HG03354 (cell line): ENCODE measurements around the gene UNKL.
"Not testable (repeated sequence)": the region's sequence is repeated elsewhere in the genome, so short reads cannot be mapped to it uniquely, and the experiment has no call there.

ENCODE experiments used
- ATAC-seq: cut with Tn5 transposase; IDR thresholded peaks from one replicate; pipeline ENCODE4 v1.9.1; 2021; ENCODE audit warnings: mild to moderate bottlenecking; ENCODE audit not compliant: unreplicated experiment, poor library complexity, severe bottlenecking

The UNKL gene

DNA sequence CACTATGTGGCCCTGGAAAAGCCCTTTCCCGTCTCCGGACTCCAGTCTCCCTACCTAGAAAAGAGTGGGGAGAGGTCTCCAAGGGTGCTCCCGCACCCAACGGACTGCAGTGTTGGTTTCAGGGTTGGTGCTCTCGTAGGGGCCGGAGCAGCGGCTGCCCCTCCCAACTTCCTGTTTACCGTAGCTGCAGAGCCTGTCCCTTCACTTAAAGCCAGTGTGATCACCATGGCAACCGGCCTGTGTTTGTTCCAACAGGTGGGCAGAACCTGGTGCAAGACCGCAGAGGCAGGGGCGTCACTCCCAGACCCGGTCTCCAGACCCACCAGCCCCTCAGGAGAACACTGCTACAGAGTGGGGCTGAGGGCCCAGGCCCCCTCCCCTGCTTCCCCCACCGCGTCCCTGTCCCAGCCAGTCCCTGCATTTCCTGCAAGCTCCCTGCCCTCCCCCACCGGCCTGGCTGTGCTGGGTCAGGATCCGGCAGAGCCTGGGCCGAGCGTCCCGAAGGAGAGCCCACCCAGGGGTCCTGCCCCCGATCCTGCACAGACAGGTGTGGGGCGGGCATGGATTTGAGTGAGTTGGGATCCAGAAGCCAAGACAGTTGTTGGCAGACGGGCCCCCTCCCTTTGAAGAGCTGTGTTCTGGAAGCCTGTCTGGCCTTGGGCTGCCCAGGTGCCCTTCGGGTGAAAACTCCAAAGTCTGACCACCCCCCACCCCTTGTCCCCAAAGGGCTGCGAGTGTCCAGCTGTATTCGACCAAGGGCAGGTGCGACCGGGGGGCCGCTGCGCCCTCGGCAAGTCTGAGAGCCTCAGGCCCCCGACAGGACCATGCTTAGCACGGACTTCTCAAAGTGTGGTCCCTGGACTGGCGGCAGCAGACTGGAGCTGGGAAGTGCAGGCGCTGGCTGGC is 82.5 kb downstream of the UNKL start:
- ATAC-seq, result peak; percentile 68

DNA sequence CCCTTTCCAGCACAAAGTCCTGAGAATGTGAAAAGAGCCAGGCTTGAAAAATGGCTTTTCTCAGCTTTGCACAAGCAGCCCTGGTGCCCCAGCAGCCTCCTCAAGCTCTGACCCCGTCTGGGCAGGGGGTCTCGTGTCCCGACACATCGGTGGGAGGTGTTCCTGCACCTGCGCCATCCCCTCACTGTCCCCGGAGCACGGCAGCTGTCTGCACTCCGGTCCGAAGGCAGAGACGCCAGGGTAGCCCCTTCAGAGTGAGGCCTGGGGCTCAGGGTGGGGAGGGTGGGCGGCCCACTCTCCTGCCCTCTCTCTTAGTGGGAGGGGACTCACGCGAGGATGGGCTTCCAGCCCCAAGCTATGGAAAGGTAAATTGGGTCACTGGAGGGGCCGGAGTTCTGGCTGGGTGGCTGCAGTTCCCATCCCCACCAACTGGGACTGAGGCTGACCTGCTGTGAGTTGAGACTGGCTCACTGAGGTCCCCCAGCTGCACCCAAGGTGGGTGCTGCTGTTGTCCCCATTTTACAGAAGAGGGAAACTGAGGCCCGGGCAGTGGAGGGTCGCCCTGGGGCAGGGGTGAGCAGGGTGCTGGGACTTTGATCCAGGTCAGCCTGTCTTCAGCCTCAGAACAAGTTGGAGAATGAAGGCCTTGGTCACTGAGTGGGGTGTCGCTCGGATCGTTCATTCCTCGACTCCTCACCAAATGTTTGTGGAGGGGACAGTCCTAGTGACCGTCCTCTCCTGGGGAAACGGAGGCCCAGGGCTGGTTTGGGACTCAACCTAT is 83.4 kb downstream of the UNKL start:
- ATAC-seq, result no peak

DNA sequence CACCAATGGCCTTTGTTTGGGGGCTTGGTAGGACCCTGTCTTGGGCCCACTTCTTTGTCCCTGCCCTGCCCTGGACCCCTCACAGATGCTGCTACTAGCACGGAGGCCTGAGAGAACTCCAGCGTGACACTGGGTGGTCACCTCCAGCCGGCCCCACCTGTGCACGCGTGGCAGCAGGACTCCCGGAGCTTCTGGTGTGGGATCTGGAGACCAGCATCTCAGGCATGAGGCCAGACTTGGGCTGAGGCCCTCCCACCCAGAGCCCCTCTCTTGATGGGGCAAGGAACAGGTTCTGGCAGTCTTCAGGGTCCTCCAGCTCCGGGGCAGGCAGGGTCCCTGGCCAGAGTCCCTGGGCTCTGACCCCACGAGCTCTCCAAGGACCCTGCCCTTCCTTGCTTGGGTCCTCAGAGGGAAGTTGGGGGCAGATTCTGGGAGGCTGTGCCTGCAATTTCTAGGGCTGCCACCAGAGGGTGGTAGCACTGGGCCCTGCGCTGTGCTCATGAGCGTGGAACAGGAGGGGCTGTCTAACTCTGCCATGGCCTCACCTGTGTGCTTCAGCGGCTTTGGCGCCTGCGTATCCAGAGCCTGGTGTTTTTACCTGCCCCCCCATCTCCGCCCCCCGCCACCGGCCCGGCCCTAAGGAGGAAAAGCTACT is 84.1 kb downstream of the UNKL start:
- no peak for ATAC-seq

DNA sequence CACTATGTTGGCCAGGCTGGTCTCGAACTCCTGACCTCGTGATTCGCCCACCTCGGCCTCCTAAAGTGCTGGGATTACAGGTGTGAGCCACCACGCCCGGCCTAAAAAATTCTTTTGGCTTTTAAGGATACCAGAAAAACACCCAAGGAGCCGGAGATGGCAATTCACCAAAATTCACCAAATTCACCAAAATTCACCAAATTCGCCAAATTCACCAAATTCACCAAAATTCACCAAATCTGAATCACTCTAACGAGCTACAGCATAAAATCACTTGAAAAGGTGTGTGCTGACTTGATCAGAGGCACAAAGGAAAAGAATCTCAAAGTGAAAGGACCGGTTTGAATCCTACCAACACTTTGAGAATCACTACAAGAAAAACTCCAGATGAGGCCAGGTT is 85.5 kb downstream of the UNKL start:
- ATAC-seq, result not testable (repeated sequence)

DNA sequence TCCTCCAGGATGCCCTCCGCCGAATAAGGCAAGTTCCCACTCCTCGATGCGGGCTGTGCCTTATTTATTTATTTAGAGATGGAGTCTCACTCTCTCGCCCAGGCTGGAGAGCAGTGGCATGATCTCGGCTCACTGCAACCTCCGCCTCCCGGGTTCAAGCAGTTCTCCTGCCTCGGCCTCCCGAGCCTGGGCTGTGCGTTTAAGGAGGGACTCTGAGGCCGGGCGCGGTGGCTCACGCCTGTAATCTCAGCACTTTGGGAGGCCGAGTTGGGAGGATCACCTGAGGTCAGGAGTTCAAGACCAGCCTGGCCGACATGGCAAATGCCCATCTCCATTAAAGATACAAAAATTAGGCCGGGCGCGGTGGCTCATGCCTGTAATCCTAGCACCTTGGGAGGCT is 86.4 kb downstream of the UNKL start:
- ATAC-seq, result not testable (repeated sequence)

DNA sequence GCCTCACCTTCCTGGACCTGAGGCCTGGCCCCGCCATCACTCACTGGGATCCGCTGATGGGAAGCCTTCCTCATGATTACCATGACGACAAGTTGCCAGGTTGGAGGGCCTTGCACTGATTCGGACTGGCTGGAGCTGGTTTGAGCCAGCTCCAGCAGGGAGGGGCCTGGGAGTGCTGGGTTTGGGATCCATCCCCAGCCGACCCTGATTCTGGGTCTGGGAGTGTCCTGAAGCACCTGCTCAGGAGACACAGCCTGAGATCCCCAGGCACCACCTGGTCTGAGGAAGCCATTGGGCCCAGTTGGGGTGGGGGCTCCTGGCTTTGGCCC is 86.9 kb downstream of the UNKL start:
- ATAC-seq, result no peak

DNA sequence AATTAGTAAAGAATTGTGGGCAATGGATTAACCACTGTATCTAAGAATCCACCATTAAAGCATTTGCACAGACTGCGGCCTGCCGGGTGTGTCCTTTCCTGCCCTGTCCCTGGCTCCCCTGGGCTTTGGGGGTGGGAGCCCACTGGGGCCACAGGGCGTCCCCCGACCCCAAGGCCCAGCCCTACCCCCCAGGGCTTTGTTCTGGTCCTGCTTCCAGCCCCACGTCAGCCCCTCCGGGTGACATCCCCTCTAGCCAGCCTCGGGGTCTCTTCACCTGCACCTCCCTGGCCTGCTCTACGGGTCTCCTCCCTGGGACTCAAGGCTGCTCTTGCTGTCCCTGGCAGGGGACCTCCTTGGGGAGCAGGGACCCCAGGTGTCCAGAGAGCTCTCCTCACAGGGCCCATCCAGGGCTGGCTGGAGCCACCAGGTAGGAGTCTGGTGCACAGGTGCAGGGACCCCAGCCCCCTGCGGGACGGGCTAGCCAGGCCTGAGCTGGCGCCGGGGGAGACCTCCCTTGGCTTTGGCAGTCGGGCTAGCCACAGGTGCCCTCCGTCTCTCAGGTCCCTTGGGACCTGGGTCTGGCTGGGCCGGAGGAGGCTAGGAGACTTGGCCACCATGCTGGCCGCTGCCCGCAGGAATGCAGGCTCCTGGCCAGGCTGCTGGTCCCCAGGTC is 87.4 kb downstream of the UNKL start:
- no peak for ATAC-seq

DNA sequence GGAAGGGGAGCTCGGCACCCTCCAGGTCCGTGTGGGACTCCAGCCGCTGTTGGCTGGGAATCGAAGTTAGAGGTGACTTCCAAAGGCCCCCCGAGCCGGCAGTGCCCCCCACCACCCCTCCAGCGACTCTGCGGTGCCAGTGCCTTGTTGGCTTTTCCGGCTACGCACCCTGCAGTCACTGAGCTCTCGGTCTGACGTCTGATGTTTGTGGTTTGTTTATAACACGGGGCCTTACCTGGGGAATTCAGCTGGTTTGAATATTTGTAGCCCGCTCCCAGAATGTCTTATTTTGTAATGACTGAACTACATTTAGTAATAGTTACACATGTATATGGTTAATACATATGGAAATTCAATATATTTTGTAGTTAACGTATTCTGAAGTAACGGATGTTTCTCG is 88.1 kb downstream of the UNKL start:
- ATAC-seq, result no peak

DNA sequence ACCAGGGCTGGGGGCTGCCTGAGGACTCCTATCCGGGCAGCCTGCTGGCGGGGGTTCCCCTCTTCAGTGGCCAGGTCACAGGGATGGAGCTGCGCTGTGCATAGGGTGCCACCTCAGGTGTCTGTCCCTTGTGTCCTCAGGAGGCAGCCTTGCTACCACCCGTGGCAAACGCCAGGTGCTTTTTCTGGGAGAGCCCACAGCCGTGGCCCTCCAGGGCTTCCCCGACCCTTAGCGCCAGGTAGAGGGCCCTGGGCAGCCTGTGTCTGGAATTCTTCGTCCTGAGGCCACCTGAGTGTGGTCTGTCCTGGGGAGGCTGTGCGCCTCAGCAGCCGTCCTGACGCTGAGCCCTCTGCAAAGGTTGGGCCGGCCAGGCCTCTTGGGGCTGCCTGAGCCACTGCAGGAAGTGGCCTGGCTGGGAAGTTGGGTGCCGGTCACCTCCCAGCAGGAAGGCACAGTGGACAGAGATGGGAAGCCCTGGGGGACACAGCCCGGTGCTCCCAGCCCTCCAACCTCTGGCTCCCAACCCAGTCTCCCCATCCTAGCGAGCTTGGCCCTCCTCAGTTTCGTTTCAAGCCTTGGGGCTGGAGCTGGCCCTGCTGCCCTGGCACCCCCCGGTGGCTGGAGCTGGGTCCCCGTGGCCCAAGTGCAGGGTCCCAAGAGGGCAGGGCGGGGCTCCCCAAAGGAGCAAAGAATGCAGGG is 88.7 kb downstream of the UNKL start:
- no peak for ATAC-seq

DNA sequence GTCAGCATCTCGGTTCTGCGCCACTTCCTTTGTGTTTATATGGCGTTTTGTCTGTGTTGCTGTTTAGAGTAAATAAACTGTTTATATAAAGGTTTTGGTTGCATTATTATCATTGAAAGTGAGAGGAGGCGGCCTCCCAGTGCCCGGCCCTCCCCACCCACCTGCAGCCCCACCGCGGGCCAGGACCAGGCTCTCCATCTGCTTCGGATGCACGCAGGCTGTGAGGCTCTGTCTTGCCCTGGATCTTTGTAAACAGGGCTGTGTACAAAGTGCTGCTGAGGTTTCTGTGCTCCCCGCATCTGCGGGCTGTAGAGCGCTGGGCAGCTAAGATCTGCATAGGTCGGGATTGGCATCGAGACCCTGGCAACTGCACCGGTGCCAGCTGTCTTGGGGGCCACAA is 89.2 kb downstream of the UNKL start:
- no peak for ATAC-seq

DNA sequence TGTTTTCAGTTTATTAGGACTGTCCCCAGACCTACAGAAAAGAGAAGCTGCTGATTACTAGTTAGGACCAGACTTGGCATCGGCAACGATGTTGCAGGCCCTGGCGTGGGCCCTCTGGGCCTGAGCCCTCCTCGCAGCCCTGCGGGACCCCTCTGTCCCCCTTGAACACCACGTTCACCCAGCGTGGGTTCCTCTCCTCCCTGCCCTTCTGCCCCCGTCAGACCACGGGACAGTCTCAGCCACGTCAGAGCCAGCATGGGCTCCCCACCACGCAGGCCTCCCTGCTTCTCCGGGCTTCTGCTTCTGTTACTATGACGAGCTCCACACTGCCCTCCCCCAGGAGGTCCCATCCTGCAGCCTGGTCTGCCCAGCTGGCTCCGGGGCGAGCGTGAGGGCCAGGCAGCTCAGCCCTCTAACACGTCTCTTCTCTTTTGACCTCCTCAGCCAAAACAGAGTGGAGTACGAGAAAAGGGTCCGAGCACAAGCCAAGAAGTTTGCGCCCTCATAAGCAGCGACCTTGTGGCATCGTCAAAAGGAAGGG is 90.1 kb downstream of the UNKL start:
- ATAC-seq, result no peak

DNA sequence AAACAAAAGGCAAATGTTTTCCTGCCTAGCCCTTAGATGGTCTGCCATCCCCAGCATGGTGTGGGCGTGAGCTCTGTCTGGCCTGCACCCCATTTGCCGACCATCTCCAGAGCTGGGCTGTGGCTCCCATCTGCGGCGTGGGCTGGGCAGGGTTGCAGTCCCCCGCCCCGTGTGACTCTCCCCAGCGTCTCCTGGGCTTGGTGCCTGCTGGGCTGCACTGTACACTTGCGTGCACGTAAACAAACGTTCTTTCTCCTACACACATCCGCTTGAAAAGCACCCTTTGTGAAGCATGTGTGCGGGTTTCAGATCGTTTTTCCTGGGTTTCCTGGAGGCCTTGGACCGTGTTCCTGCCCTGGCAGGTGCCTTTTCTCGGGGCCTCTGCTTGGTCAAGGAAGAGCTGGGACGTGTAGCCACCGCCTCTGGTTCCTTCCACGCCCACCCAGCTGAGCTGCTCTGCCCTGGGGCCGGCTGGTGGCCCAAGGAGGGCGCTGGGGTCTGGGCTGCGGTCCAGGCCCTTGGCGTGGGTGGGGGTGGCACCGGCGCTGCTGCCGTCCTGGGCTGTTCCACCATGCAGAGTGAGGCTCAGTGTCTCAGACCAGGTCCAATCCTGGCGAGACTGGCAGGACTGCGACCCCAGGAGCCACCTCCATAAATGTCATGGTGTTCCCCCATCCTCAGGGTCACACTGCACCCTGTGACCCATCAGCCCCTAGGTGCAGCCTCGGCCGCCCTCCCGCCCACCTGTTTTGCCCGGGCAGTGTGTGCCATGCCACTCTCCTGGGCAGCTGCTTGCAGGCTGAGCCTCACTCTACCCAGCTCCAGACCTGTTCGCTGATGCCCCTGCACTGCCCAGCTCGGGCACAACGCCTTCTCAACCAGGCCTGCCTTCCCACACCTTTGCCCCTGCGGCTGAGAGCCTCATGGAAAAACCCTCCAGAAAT is 90.9 kb downstream of the UNKL start:
- no peak for ATAC-seq

DNA sequence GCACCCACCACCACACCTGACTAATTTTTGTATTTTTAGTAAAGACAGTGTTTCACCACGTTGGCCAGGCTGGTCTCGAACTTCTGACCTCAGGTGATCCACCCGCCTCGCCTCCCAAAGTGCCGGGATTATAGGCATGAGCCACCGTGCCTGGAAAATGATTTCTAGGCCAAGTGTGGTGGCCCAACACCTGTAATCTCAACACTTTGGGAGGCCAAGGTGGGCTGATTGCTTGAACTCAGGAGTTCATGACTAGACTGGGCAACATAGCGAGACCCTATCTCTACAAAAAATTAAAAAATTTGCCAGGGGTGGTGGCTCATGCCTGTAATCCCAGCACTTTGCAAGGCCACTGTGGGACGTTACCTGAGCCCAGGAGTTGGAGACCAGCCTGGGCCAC is 92.1 kb downstream of the UNKL start:
- ATAC-seq, result no peak

DNA sequence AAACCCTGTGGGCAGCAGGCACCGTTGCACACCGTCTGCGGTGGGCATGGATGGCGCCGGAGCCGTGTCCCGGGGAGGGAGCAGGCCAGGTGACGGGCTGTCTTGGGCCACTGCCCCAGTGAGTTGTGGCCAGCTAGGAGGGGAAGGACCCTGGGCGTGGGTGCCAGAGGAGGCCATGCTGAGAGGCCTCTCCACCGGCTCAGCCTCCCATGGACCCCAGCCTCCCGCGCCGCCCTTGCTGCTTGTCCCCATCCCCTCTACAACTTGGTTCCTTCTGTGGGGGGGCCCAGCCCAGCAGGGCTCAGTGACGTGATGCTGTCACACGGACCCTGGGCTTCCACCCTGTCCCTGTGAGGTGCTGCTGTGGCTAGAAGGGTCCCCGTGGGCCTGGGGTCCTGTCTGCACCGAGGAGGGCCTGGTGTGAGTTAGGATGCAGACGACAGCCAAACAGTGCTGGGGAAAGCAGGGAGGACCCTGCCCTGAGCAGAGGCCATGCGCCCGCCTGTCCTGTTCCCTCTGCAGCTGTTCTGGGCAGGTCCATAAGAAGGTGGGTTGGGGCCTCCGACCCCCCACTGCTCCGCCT is 93.8 kb downstream of the UNKL start:
- ATAC-seq, result no peak

DNA sequence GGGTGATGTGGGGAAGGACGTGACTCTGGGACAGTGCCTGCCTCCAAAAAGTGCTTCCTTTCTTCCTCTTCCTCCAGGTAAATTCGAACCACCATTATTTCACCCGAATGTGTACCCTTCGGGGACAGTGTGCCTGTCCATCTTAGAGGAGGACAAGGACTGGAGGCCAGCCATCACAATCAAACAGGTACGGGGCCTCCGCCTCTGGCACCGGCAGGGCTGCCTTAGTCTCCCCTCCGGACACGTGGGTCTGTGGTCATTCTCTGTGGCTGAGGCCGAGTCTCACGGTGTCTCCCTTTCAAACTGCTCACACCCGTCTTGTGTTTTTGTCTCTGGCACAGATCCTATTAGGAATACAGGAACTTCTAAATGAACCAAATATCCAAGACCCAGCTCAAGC is 94.4 kb downstream of the UNKL start:
- ATAC-seq, result no peak

DNA sequence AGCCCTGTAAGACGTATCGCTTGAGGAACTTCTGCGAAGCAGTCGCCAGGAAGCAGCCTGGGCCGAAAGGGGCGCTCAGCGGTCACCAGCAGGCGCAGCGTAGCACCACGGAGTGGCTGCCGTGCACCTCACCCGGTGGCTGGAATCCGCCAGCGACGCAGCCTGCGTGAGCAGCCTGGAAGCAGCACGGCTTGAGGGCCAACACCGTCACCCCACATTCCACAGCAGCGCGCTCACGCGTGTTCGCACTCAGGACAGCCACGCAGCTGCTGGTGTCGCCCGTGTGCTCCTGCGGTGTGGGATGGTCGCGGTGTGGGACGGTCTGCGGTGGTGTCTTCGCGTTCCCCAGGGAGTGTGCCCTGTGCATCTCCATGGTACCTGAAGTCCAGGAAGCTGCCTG is 95.5 kb downstream of the UNKL start:
- ATAC-seq, result no peak

DNA sequence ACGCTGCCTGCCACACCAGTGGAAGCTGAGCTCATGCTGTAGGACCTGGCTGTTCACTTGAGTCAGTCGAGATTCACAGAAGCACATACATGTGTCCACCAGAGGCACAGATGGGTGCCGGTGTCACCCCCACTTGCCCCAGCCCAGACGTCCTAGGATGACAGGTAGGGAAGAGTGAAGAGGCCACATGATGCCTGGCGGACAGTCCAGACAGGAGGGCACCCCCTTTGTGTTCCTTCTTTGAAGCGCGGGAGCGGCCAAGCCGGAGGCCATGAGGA is 96.3 kb downstream of the UNKL start:
- ATAC-seq, result no peak
